Activated CD4-positive, alpha-beta T cell treated with anti-CD3 and anti-CD28 coated beads, Interleukin-2, amount 50 U/mL, for 4 hours (primary cell): ENCODE results near the gene TRIM39.
"Not testable (repeated sequence)": the region's sequence is repeated elsewhere in the genome, so short reads cannot be mapped to it uniquely, and the experiment has no call there.

Source experiments
- DNase-seq, 2 experiments: peaks; one replicate each; pipeline ENCODE4 v3.0.0-alpha.2; 2020

TRIM39 gene

DNA sequence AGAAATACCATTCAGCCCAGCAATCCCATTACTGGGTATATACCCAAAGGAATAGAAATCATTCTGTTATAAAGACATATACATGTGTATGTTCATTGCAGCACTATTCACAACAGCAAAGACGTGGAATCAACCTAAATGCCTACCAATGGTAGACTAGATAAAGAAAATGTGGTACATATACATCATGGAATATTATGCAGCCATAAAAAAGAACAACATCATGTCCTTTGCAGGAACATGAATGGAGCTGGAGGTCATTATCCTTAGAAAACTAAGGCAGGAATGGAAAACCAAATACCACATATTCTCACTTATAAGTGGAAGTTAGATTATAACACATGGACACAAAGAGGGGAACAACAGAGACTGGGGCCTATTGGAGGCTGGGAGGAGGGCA is 42.6 kb downstream of the TRIM39 start:
- not testable (repeated sequence) for DNase-seq

DNA sequence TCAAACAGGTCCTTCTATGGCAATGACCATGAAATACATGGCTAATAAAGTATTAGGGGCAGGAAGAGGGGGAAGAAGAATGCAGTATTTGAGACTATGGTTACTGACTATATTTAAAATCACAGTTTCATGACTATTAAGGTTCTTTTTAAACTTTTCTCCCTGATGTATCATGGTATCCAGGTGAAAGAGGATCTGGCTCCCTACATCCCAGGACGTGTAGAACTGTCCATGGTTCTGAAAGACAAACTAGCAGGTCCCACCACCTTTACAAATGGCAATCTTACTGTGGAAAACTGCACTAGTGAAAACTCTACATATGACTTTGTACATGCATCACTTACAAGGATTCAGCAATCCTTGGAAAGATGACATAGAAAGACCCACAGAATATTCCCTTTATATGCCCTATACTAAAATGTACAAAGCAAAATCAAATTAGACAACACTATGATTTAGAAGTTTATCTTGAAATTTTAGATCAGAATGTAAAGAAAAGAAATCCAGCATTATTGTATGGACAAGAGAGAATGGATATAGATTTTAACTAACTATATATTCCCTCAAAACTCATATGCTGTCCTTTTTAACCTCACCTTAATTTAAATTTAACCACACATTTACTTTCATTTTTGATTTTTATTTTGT is 51.7 kb downstream of the TRIM39 start:
- DNase-seq, result no peak

DNA sequence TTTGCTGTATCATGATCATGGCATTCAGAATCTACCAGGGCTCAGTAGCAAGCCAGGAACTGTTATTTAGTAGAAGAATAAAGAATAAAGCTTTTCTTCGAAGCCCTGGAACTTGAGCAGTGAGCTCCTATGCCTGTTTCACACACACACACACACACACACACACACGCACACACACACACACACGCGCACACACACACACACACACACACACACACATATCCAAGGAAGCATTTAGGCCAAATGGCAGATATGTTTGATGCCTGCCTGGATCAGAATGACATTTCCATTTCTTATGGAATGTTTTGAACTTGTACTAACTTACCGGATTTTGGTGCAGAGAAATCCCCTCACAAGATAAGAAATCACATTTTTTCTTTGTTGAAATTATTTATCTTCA is 53.7 kb downstream of the TRIM39 start:
- DNase-seq, result no peak

DNA sequence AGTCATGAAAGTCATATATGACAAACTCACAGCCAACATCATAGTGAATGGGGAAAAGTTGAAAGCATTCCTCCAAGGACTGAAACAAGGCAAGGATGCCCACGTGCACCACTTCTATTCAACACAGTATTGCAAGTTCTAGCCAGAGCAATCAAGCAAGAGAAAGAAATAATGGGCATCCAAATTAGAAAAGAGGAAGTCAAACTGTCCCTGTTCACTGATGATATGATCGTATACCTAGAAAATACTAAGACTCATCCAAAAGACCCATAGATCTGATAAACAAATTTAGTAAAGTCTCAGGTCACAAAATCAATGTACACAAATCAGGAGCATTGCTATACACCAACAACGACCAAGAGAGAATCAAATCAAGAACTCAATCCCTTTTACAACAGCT is 59.4 kb downstream of the TRIM39 start:
- DNase-seq, result no peak

DNA sequence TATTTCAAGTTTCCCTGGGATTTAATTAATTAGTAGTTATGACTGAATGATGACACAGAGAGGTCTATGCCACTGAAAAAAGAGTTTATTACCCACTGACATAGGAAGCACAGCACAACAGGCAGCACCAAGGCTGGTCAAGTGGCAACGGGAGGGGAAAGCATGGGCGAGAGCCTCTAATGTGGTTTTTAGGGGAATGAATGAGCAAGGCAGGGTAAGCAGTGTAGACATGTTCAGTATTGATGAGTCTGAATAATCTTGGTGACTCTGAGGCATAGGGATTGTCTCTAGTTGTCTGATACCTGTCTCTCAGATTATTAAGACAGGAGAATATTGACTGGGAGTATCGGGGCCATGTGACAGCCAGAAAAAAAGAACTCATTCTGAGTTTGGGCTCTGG is 64.5 kb downstream of the TRIM39 start:
- no peak for DNase-seq
